Measurements from ENCODE around the gene ADGRA1.

The ADGRA1 gene

DNA sequence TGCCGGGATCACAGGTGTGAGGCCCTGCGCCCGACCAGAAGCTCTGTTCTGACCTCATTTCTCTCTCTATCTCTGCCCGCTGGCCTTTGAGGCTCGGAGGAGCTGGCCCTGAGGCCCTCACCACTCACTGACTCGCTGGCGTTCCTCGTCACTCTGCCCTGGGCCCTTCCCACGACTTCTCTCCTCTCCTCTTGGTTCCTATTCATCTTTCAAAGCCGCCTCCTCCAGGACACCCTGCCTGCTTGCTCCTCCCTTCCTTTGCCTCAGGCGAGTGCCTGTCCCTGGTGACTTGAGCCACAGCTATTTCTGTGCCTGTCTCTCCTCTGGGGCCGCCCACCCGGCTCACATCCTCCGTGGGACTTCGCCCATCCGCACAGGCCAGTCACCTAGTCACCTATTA, 17.3 kb upstream of the ADGRA1 start:
- Histone ChIP-seq H4K20me1 (ENCODE audit: insufficient read depth, low read length, poor library complexity, severe bottlenecking) (no peaks in the 10 kb centered on the region), H3K79me2 (ENCODE audit: insufficient read depth, low read length) (no peaks in the 10 kb centered on the region), H3K27me3 (ENCODE audit: insufficient read depth, low read length, poor library complexity, severe bottlenecking) (no peaks in the 10 kb centered on the region), H3K9me3 (ENCODE audit: insufficient read depth, low read depth, low read length) (no peaks in the 10 kb centered on the region; the same call in 1 of the 2 replicates), H3K4me1 (ENCODE audit: insufficient read depth, low read length, poor library complexity, severe bottlenecking) (no peaks in the 10 kb centered on the region), H3K9ac (ENCODE audit: low read depth, low read length, poor library complexity, severe bottlenecking) (no peak overlapping the region), H3F3A (ENCODE audit: low read depth) (no peaks in the 10 kb centered on the region), H3K9me2 (replicated peaks; ENCODE audit: low read depth, low read length) (no peaks in the 10 kb centered on the region), H3K36me3 (ENCODE audit: insufficient read depth, low read length) (no peaks in the 10 kb centered on the region), H3K4me2 (ENCODE audit: low read depth, low read length, poor library complexity, severe bottlenecking) (no peak overlapping the region), H3K4me3 (ENCODE audit: low read length, poor library complexity, severe bottlenecking) (no peak overlapping the region), H2AFZ (ENCODE audit: low read length) (no peak overlapping the region)
- TF ChIP-seq, protein P1, sequence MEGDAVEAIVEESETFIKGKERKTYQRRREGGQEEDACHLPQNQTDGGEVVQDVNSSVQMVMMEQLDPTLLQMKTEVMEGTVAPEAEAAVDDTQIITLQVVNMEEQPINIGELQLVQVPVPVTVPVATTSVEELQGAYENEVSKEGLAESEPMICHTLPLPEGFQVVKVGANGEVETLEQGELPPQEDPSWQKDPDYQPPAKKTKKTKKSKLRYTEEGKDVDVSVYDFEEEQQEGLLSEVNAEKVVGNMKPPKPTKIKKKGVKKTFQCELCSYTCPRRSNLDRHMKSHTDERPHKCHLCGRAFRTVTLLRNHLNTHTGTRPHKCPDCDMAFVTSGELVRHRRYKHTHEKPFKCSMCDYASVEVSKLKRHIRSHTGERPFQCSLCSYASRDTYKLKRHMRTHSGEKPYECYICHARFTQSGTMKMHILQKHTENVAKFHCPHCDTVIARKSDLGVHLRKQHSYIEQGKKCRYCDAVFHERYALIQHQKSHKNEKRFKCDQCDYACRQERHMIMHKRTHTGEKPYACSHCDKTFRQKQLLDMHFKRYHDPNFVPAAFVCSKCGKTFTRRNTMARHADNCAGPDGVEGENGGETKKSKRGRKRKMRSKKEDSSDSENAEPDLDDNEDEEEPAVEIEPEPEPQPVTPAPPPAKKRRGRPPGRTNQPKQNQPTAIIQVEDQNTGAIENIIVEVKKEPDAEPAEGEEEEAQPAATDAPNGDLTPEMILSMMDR (conservative IDR thresholded peaks at IDR 0.05; ENCODE audit: low read length) = no peak
- no peak for TF ChIP-seq EZH2phosphoT487 (IDR thresholded peaks at IDR 0.05; ENCODE audit: borderline replicate concordance)

DNA sequence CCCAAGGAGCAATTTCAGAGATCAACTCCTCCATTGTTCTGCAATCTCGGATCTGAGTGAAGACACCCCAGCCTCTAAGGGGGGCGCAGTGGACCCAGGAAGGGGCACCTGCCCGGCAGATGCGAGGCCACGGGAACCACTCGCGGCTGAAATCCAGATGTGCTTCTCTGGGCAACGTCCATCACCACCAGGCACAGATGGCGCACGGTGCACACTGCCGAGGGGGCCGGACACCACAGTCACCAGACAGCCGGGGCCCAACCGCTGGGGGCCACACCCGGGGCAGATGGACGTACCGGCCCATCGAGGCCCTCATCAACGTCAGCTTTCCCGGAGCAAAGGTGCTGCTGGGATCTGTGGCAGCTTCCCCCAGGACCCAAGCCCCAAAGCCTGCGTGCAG, 16.9 kb upstream of the ADGRA1 start:
- TF ChIP-seq EZH2phosphoT487 (IDR thresholded peaks at IDR 0.05; ENCODE audit: borderline replicate concordance) = no peak
- TF ChIP-seq, protein P1 (conservative IDR thresholded peaks at IDR 0.05; ENCODE audit: low read length) = no peak
- Histone ChIP-seq H3K9me2 (replicated peaks; ENCODE audit: low read depth, low read length) (no peaks in the 10 kb centered on the region), H3K27me3 (ENCODE audit: insufficient read depth, low read length, poor library complexity, severe bottlenecking) (no peaks in the 10 kb centered on the region), H3K4me2 (ENCODE audit: low read depth, low read length, poor library complexity, severe bottlenecking) (no peak overlapping the region), H3F3A (ENCODE audit: low read depth) (no peaks in the 10 kb centered on the region), H3K9me3 (ENCODE audit: insufficient read depth, low read depth, low read length) (no peaks in the 10 kb centered on the region; the same call in 1 of the 2 replicates), H2AFZ (ENCODE audit: low read length) (no peak overlapping the region), H3K79me2 (ENCODE audit: insufficient read depth, low read length) (no peaks in the 10 kb centered on the region), H3K4me1 (ENCODE audit: insufficient read depth, low read length, poor library complexity, severe bottlenecking) (no peaks in the 10 kb centered on the region), H3K36me3 (ENCODE audit: insufficient read depth, low read length) (no peaks in the 10 kb centered on the region), H4K20me1 (ENCODE audit: insufficient read depth, low read length, poor library complexity, severe bottlenecking) (no peaks in the 10 kb centered on the region), H3K4me3 (ENCODE audit: low read length, poor library complexity, severe bottlenecking) (no peak overlapping the region), H3K9ac (ENCODE audit: low read depth, low read length, poor library complexity, severe bottlenecking) (no peak overlapping the region)

DNA sequence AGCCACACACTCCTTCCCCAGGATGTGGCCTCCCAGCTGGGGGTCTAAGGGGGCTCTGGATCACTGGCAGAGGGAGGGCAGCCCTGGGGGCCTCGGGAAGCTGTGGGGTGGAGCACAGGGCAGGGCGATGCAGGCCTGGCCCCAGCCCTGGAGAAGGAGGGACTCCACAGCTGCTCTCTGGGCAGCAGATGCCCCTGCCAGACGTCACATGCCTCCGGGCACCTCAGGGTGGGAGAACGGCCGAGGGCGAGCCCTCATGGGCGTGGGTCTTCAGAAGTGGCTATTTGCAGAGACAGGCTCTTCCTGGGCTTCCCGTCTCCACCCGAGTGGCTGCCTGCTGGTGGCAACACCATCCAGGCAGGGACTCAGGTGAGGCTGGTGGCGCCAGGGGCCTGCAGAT, 16.0 kb upstream of the ADGRA1 start:
- no peak for TF ChIP-seq EZH2phosphoT487 (IDR thresholded peaks at IDR 0.05; ENCODE audit: borderline replicate concordance)
- TF ChIP-seq, protein P1 (conservative IDR thresholded peaks at IDR 0.05; ENCODE audit: low read length) = no peak
- Histone ChIP-seq H3F3A (ENCODE audit: low read depth) (no peaks in the 10 kb centered on the region), H3K4me1 (ENCODE audit: insufficient read depth, low read length, poor library complexity, severe bottlenecking) (no peaks in the 10 kb centered on the region), H3K27me3 (ENCODE audit: insufficient read depth, low read length, poor library complexity, severe bottlenecking) (no peaks in the 10 kb centered on the region), H3K79me2 (ENCODE audit: insufficient read depth, low read length) (no peaks in the 10 kb centered on the region), H3K36me3 (ENCODE audit: insufficient read depth, low read length) (no peaks in the 10 kb centered on the region), H2AFZ (ENCODE audit: low read length) (no peak overlapping the region), H3K9me3 (ENCODE audit: insufficient read depth, low read depth, low read length) (peaks cover 4% of the 10 kb centered on the region; the same call in 1 of the 2 replicates), H3K4me3 (ENCODE audit: low read length, poor library complexity, severe bottlenecking) (no peak overlapping the region), H3K9me2 (replicated peaks; ENCODE audit: low read depth, low read length) (no peaks in the 10 kb centered on the region), H3K4me2 (ENCODE audit: low read depth, low read length, poor library complexity, severe bottlenecking) (no peak overlapping the region), H4K20me1 (ENCODE audit: insufficient read depth, low read length, poor library complexity, severe bottlenecking) (no peaks in the 10 kb centered on the region), H3K9ac (ENCODE audit: low read depth, low read length, poor library complexity, severe bottlenecking) (no peak overlapping the region)
